GM06990 (cell line): ENCODE measurements around the gene DGAT2.

Experiments used
- DNase-seq: peaks from one replicate; pipeline ENCODE4 v3.0.0-alpha.2; 2011; ENCODE audit not compliant: insufficient read length; ENCODE audit errors: extremely low read depth
- H3K27me3 ChIP-seq: replicated peaks from 2 replicates; pipeline ENCODE4 v1.6.0; 2011; ENCODE audit warnings: low read length; ENCODE audit not compliant: control insufficient read depth, insufficient read depth
- H3K36me3 ChIP-seq: 2 replicates; pipeline ENCODE4 v1.5.1; 2011; ENCODE audit warnings: low read length; ENCODE audit not compliant: control insufficient read depth, insufficient read depth
- H3K4me3 ChIP-seq: replicated peaks from 2 replicates; pipeline ENCODE4 v1.5.1; 2011; ENCODE audit warnings: low read depth, mild to moderate bottlenecking, control low read depth, low read length
- TF ChIP-seq, protein P1 (sequence below): IDR thresholded peaks from 2 replicates; pipeline ENCODE4 v1.5.1; 2011; ENCODE audit warnings: low read length, control low read depth, mild to moderate bottlenecking, inconsistent platforms; ENCODE audit not compliant: insufficient read depth, poor library complexity, severe bottlenecking

DGAT2 gene

DNA sequence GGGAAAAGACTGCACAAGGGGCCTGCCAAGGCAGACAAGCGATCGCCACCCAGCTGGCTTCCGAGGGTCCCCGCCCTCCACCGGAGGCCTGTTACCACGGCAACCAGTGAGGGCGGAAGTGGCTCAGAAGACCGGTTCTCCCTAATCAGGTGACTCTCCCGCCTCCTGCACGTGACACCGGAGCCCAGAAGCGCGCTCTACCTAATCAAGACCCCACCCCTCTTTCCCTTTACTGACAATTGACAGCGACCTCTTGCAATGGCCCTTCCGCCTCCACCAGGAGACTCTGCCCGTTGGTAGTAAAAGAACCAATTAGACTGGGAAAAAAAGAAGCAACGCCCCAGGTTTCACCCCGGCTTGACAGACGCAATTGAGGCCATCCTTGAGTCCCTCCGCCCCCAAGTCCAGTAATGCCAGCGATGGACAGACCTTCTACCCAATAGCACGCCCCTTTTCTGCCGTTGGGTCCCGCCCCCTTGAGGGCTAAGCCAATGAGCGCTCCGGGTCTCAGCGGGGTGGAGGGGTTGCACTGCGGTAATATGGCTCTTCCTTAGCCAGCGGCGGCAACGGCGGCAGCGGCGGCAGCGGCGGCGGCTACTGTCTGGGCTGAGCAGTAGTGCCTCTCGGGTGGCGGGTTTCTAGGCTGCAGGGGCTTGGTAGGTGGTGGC is 46.2 kb downstream of the DGAT2 start, which contains the start of gene UVRAG:
UVRAG (plus strand) TSS at position 534 of the 668 bp plus-strand sequence. CDS start 198 bp downstream, outside the sequence.
- peak within 1 kb of the TSS; percentile 91 for H3K4me3 ChIP-seq
- H3K36me3 ChIP-seq, result no peaks in the 10 kb centered on the region
- TF ChIP-seq, protein P1, sequence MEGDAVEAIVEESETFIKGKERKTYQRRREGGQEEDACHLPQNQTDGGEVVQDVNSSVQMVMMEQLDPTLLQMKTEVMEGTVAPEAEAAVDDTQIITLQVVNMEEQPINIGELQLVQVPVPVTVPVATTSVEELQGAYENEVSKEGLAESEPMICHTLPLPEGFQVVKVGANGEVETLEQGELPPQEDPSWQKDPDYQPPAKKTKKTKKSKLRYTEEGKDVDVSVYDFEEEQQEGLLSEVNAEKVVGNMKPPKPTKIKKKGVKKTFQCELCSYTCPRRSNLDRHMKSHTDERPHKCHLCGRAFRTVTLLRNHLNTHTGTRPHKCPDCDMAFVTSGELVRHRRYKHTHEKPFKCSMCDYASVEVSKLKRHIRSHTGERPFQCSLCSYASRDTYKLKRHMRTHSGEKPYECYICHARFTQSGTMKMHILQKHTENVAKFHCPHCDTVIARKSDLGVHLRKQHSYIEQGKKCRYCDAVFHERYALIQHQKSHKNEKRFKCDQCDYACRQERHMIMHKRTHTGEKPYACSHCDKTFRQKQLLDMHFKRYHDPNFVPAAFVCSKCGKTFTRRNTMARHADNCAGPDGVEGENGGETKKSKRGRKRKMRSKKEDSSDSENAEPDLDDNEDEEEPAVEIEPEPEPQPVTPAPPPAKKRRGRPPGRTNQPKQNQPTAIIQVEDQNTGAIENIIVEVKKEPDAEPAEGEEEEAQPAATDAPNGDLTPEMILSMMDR, result no peak
- H3K27me3 ChIP-seq, result no peaks in the 10 kb centered on the region
- peak; percentile 97 for DNase-seq

DNA sequence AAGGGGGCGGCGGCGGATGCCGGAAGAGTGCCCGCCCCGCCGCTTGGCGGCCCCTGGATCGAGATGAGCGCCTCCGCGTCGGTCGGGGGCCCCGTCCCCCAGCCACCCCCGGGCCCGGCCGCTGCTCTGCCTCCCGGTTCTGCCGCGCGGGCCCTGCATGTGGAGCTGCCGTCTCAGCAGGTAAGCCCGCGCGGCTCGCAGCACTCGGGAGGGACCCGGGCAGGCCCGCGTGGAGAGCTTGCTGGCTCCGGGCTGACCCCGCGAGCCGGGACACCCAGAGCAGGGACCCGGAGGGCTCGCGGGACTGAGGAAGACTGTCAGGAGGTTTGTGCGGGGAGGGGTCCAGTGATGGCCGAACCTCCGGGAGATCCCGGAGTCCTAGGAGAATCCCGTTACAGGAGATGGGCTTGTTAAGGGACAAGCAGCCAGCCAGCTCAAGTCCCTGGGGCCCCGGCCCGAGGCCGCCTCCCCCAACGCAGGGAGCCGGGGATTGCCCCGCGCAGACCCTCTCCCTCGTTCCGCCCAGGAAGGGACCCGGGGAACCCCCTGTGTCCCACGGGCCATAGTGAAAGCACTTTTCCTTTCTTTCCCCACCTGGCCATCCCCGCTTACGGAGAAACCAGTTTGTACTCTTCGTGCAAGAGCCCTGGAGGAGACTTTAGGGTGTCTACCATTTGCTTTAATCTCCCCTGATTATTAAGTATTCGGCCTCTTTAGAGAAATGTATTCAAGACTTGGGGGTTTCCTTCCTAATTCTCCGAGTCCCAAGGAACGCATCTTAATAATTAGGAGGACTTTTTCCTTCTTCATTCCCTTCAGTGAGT is 47.0 kb downstream of the DGAT2 start:
- TF ChIP-seq, protein P1, result no peak
- H3K27me3 ChIP-seq, result no peaks in the 10 kb centered on the region
- H3K36me3 ChIP-seq, result no peaks in the 10 kb centered on the region
- DNase-seq, result peak; percentile 72
- peak overlapping the region; percentile 91 for H3K4me3 ChIP-seq

DNA sequence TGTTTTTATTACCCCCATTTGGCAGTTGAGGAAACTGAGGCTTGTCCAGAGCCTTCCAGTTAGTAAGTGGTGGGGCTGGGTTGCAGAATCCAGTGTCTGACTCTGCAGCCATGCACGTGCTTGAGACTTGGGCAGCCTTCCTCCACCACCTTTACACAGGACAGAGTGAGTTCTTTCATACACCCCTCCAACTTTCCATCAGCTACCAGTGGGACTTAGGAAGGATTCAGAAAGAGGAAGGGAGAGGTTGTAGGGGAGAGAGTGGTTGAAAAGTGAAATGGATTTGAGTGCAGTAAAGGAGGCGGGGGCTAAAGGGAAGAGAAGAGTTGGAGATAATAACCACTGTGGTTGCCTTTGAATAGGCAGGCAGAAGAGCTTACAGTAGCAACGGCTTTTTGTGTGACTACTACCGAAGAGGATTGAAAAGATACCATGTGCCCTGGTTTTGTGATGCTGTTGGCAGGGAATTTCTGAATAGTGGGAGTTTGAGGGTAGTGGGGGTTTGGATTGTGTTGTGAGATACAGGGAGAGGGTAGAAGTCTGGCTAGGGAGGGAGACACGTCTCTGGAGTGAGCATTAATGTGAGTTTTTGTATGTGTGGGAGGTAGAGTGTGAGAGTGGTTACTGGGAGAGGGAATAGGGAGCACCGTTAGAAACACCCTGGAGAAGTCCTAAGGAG is 48.1 kb downstream of the DGAT2 start:
- peak overlapping the region; percentile 91 for H3K4me3 ChIP-seq
- no peaks in the 10 kb centered on the region for H3K27me3 ChIP-seq
- no peaks in the 10 kb centered on the region for H3K36me3 ChIP-seq
- TF ChIP-seq, protein P1, result no peak
- no peak for DNase-seq

DNA sequence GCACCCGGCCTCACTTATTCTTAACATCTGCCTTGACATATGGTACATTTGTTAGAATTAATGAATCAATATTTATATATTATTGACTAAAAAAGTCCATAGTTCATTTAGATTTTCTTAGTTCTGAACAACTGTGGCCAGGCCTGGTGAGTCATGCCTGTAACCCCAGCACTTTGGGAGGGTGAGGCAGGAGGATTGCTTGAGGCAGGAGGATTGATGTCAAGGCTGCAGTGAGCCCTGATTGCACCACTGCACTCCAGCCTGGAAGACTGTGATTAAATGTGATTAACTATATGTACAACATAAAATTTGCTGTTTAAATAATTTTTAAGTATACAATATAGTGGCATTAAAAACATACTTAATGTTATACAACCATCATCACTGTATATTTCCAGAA is 52.1 kb downstream of the DGAT2 start:
- H3K36me3 ChIP-seq, result no peaks in the 10 kb centered on the region; the same call in none of the 2 replicates
- TF ChIP-seq, protein P1, result no peak
- no peaks in the 10 kb centered on the region for H3K27me3 ChIP-seq
- H3K4me3 ChIP-seq, result no peak overlapping the region
- no peak for DNase-seq

DNA sequence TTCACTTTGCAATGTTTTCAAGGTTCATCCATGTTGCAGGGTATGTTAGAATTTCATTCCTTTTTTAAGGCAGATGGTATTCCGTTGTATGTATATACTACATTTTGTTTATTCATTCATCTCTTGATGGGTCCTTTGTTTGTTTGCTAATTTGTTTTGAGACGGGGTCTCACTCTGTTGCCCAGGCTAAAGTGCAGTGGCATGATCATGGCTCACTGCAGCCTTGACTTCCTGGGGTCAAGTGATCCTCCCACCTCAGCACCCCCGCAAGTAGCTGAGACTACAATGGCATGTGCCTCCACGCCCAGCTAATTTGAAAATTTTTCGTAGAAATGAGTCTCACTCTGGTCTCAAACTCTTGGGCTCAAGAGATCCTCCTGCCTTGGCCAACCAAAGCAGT is 52.6 kb downstream of the DGAT2 start:
- Histone ChIP-seq H3K36me3 (no peaks in the 10 kb centered on the region; the same call in none of the 2 replicates), H3K4me3 (no peak overlapping the region), H3K27me3 (no peaks in the 10 kb centered on the region)
- TF ChIP-seq, protein P1, result no peak
- DNase-seq, result no peak
